Activated CD8-positive, alpha-beta memory T cell treated with anti-CD3 and anti-CD28 coated beads for 1 hour (primary cell): ENCODE data around the gene CEACAM8.
"Not testable (repeated sequence)": the region's sequence is repeated elsewhere in the genome, so short reads cannot be mapped to it uniquely, and the experiment has no call there.

Experiments
- DNase-seq, 2 donors: peaks; one replicate each; pipeline ENCODE4 v3.0.0-alpha.2; 2020; ENCODE audit warnings: low read depth in 1 of 2; ENCODE audit errors: extremely low read depth in 1 of 2

CEACAM8 gene

GRCh38 chr19:42576241-42576640 is 18.5 kb downstream of the CEACAM8 start:
- no peak for DNase-seq

DNA sequence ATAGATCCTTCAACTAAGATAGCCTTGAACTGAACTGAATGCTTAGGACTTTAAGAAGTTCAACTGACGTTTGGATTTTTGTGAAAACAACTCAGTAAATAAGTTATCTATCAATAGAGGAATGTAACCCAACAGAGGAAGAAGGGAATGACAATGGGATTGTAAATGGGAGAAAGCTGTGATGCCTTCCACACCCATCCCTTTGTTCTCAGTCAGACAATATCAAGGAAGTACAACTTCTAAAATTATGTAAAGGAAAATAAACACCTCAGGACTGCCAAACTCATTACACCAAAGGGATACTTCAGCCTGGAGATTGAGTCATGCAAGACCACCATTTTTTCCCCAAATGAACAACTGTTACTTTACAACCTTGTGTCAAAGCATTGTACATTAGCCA is 21.1 kb downstream of the CEACAM8 start:
- no peak for DNase-seq

DNA sequence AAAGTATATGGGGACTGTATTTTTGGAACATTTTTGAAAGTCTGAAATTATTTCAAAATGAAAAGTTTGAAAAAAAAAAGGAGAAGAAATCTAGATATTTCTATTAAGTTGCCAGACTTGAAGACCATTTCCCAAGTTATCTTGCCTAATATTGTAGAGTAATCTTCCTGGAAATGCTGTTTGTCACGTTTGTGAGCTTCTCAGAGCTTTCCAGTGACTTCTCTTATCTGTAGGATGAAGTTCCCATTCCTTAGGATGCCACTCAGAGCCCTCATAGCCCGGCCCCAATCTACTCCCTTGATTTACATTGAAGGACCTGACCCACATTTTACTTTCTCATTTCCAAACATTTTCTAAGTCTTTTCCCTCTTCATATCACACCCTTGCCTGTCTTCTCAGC is 23.6 kb downstream of the CEACAM8 start:
- DNase-seq = no peak

GRCh38 chr19:42569193-42569592 is 25.5 kb downstream of the CEACAM8 start:
- DNase-seq = no peak

DNA sequence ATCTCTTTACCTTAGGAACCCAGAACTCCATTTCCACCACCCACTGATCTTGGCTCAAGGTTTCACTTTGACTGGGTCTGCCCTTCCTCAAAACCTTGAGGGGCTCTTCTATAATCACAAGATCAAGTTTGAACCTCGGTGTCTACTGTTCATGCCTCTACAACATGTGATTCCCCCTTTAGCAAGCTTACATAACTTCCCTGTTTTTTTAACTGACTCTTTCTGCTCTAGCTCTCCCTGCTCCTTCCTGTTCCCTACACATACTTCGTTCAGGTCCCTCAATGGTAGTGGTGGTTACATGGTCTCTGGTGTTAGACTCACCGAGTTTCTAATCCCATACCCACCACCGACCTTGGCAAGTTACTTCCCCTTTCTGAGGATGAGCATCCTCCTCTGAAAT is 26.7 kb downstream of the CEACAM8 start:
- DNase-seq = no peak

- no peak for DNase-seq
These were observed 27.2 kb downstream of the CEACAM8 start for GRCh38 chr19:42567567-42567966.

DNA sequence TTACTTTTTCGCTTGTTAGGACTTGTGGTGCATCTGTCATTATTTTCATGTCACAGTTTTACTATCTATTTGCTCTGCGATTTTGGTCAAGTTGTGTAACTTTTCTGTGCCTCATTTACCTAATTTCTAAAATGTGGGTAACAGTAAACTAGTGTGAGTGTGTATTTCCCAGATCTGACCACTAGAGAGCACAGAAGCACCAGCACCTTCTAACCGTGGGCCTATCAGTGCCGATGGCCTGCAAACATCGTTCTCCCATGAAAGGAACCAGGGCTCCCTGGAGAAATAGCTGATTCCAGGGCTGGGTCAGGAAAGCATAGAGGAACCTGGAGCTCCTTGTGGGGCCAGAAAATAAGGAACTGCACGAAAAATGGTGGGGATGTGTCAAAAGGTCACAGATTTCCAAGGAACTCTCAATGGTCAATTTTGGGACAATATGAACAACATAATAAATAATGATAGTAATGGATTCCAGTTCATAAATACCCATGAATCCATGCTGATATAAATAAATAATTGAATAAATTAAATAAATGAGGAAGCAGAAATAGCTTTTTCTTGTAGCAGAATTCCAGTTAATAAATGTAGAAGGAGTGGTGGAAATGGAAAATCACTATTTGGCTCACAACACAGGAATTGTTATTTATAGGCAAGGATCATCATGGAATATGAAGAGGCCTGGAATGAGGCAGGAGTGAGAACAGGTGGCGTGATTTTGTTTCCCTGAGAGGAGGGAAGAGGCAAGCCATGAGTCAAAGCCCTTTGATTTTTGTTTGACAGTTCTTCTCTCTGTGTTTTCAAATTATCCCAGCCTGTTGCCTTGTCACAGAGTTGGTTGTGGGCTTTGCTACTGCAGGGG is 31.1 kb downstream of the CEACAM8 start:
- no peak for DNase-seq

DNA sequence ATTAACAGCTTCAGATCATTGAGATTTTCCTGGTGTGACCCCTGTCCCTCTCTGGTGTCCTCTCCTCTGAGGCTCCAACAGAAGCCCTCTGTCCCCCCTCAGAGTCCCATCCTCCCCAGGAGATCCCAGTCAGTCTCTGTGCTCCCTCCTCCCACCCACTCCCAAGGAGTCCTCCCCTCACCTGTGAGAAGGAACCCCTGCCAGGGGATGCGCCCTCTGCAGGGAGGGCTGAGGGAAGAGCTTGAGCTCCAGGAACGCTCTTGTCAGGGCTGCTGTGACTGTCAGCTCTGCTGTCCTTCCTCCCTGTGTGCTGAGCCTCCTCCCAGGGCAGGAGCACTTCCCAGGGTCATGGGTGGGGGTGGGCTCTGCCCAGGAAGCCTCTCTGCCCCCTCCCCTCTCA is 33.2 kb downstream of the CEACAM8 start:
- DNase-seq = no peak

- no peak for DNase-seq
These were observed 34.0 kb downstream of the CEACAM8 start for GRCh38 chr19:42560731-42561130.

- DNase-seq = no peak
These were observed 36.1 kb downstream of the CEACAM8 start for GRCh38 chr19:42558450-42559150.

DNA sequence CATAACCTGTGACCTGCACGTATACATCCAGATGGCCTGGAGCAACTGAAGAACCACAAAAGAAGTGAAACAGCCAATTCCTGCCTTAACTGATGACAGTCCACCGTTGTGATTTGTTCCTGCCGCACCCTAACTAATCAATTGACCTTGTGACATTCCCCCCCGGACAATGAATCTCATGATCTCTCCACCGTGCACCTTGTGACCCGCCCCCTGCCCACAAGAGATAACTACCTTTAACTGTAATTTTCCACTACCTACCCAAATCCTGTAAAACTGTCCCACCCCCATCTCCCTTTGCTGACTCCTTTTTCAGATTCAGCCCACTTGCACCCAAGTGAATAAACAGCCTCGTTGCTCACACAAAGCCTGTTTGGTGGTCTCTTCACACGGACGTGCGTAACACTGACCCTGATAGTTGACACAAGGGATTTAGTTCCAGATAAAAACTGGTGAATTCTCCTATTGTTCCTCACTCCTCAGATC is 37.3 kb downstream of the CEACAM8 start:
- not testable (repeated sequence) for DNase-seq

- no peak for DNase-seq
These were observed 38.9 kb downstream of the CEACAM8 start for GRCh38 chr19:42555801-42556200.

- no peak for DNase-seq
These were observed 39.4 kb downstream of the CEACAM8 start for GRCh38 chr19:42555317-42555716.

DNA sequence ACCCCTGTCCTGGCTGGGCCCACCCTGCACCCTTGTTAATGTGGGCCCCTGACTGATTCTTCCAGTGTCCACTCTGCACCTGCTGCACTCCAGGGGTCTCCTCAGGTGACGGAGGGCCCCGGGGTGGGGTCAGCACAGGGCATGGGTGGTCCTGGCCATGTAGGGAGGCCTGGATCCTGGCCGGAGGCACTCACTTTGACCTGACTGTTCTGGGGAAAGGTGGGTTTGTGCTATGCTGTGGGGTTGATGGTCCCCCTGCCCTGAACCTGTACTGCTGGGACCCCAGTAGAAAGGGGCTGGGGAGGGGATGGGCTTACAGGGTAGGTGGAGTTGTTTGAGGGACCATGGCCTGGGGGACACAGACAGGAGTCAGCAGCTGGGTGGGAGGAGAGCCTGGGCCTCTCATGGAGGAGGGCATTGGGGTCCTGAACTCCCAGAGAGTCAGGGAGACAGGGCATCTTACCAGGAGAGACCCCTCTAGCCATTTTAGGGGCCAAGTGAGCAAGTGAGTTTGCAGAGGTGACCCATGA is 40.6 kb downstream of the CEACAM8 start:
- DNase-seq = no peak

- DNase-seq = no peak
These were observed 41.3 kb downstream of the CEACAM8 start for GRCh38 chr19:42553292-42554045.

DNA sequence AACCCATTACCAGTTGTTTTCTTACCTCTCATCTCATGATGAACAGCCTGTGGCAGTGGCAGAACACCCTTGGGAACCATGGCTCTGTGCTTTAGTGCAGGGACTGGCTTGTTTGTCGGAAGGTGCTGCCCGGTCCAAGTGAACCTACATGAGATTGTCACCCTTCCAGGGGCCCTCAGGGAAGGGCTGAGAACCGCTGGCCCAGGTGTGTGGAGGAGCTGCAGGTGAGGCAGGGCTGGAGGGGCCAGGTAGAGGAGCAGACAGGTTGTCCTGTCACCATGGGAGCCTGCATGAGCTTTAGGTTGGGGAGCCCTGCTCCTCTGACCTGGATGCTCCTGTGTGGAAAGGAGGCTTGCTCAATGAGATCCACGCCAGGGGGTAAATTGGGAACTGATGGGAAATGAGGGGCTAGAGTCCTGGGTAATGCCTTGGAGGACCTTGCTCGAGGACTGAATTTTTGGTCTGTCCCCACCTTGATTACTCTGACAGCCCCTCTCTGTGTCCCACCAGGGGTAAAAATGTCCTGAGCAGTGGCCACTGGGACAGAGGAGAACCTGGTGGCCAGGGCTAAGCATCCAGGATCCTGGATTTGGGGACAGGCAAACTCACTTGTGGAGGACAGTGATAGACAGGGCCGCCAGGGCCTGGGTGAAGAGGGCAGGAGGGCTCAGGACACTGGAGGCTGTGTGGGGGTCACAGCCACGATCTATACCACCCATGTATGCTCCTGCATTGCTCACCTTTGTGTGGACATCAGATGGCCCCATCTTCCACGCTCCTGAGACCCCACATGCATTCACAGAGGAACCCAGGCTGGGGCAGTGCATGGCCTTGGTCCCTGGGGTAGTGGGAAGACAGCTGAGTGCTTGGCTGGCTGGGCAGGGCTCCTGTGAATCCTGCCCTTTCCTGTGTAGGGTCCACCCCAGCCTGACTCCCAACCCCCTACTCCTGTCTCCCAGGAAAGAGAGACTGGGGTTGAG is 42.3 kb downstream of the CEACAM8 start:
- DNase-seq = no peak

DNA sequence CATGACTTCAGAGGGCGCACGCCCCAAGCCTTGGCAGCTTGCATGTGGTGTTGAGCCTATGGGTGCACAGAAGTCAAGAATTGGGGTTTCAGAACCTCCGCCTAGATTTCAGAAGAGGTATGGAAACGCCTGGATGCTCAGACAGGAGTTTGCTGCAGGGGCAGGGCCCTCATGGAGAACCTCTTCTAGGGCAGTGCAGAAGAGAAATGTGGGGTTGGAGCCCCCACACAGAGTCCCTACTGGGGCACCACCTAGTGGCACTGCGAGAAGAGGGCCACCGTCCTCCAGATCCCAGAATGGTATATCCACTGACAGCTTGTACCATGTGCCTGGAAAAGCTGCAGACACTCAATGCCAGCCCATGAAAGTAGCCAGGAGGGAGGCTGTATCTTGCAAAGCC is 44.2 kb downstream of the CEACAM8 start:
- not testable (repeated sequence) for DNase-seq

GRCh38 chr19:42549067-42549466 is 45.7 kb downstream of the CEACAM8 start:
- DNase-seq = not testable (repeated sequence)

GRCh38 chr19:42548552-42548951 is 46.2 kb downstream of the CEACAM8 start:
- DNase-seq = no peak

DNA sequence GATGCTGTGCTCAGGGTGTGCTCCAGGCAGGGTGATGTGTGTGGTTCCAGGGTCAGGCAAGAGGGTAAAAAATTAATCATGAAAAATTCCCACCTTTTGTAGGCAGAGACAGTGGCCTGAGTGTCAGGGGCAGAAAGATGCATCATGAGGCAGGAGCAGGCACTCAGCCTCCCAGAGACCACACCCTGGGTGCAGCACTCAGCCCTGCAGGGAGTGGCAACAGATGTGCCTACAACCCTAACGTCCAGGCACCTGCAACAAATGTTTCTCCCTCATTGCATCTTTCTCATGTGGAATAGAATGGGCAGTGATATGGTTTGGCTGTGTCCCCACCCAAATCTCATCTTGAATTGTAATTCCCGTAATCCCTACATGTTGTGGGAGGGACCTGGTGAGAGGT is 46.8 kb downstream of the CEACAM8 start:
- no peak for DNase-seq
